22Rv1 (cell line): ENCODE results near the gene IRGC.

Experiments
- CTCF ChIP-seq: fragments of 450-650 bp; IDR thresholded peaks from 2 replicates; pipeline ENCODE4 v1.5.1; 2017; ENCODE audit warnings: mild to moderate bottlenecking
- ZFX ChIP-seq: fragments of 450-650 bp; IDR thresholded peaks from 2 replicates; pipeline ENCODE4 v1.6.1; 2017; ENCODE audit warnings: antibody characterized with exemption, borderline replicate concordance

DNA sequence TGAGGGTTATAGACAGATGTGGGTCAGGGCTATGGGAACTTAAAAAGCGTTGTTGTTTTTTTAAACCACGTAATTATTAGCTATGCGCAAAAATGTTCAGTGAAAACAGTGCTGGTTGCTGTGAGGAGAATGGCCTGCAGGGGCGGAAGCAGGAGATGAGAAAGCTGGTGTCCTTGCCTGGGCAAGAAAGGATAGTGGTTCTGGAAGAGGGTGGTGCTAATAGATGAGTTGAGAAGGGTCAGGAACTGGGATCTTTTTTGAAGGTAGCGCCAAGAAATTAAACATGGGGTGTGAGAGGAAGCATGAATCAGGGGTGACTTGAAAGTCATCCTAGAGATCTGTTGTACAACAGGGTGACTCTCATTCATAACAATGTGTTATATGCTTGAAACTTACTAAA, 43.6 kb downstream of the IRGC start:
- TF ChIP-seq CTCF: no peak
- TF ChIP-seq ZFX: no peak
